Measurements from ENCODE around the gene MMEL1. TPM values are rescaled to one million over a fixed set of nuclear protein-coding genes. Genes with fewer than 3 reads are reported as not detected.

The MMEL1 gene
- polyA plus RNA-seq, 1 of the 3 experiments (the other 2 are of a cell fraction) = 0.16 TPM

DNA sequence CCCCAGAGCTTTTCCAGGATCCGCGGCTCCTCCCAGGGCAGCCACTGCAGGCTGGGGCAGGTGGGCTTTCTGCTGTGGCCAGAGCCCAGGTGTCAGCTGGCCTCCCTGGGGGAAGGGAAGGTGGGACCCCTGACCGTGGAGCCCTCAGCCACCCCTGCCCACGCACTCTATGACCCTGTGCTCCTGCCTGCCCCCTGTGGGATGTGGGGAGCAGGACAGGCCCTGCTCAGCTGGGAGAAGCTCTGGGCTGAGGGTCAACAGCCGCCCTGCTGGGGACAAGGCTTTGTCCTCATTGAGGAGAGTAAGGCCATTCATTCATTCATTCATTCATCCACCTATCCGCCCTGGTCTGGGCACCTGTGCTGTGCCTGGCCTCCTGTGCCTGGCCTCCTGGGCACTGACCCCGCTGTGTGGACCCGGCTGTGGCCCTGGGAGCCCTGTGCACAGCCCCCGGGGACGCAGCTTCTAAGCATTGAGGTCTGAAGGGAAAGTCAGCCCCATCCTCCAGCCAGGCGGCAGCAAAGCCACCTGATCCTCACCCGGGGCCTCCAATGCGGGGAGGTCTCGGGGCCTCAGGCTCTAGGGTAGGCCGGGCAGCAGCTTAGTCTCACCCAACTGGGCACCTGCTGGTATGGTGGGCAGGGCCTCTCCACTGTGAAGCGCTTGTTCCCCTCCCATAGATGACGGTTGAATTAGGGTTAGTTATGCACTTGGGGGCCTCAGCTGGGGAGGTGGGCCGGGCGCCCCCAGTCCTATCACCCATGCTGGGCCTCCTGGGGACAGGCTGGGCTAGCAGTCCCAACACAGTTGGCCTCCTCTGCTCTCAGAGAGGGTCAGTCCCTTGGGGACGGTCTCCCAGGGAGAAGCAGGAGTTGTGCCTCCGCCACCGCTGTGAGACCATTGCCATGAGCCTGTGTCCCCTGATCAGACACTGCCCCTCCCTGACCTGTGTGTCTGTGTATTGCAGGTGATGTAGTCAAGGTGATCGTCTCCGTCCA lies 70.6 kb downstream of the MMEL1 start:
- POLR2A ChIA-PET = interaction anchor here (0.8 to 1.2 kb wide), 2 partner anchors 18 to 23 kb away, joined by 3 read pairs; no protein-coding TSS in a partner anchor
- H3F3A ChIP-seq (replicated peaks; ENCODE audit: insufficient read depth) = no peaks in the 10 kb centered on the region
- CTCF ChIA-PET = interaction anchor here (0.6 to 1.6 kb wide), 10 partner anchors 12 to 891 kb away, joined by 3 to 5 read pairs (median 4); no protein-coding TSS in a partner anchor
- H3K27me3 ChIP-seq (ENCODE audit: insufficient read depth) = no peaks in the 10 kb centered on the region
- H3K79me2 ChIP-seq (ENCODE audit: insufficient read depth) = no peaks in the 10 kb centered on the region
- no peak overlapping the region for H2AFZ ChIP-seq (ENCODE audit: low read depth)
- no peaks in the 10 kb centered on the region for H3K9me3 ChIP-seq
- H3K9me2 ChIP-seq = no peaks in the 10 kb centered on the region
- no peaks in the 10 kb centered on the region for H3K4me1 ChIP-seq (ENCODE audit: control insufficient read depth in 1 of 2, insufficient read depth in 2 of 2, low read depth in 1 of 2, low read length in 1 of 2)
- TF ChIP-seq, protein P1, sequence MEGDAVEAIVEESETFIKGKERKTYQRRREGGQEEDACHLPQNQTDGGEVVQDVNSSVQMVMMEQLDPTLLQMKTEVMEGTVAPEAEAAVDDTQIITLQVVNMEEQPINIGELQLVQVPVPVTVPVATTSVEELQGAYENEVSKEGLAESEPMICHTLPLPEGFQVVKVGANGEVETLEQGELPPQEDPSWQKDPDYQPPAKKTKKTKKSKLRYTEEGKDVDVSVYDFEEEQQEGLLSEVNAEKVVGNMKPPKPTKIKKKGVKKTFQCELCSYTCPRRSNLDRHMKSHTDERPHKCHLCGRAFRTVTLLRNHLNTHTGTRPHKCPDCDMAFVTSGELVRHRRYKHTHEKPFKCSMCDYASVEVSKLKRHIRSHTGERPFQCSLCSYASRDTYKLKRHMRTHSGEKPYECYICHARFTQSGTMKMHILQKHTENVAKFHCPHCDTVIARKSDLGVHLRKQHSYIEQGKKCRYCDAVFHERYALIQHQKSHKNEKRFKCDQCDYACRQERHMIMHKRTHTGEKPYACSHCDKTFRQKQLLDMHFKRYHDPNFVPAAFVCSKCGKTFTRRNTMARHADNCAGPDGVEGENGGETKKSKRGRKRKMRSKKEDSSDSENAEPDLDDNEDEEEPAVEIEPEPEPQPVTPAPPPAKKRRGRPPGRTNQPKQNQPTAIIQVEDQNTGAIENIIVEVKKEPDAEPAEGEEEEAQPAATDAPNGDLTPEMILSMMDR (IDR thresholded peaks at IDR 0.05) = peak; percentile 34; the same call in 1 of the 2 replicates
- no peak for TF ChIP-seq GATA2 (CRISPR knock-in tag; IDR thresholded peaks at IDR 0.05)
- H3K36me3 ChIP-seq (replicated peaks in 1 of 2; ENCODE audit: control insufficient read depth in 1 of 2, insufficient read depth in 2 of 2, low read length in 1 of 2) = no peaks in the 10 kb centered on the region
- DNase-seq = no peak
- no peak overlapping the region for H3K27ac ChIP-seq (ENCODE audit: low read depth in 2 of 2, low read length in 1 of 2)
- H4K20me1 ChIP-seq (ENCODE audit: insufficient read depth) = no peaks in the 10 kb centered on the region
- no peak overlapping the region for H3K4me3 ChIP-seq (ENCODE audit: low read depth in 2 of 2, low read length in 1 of 2)
- WGBS (ENCODE audit: low lambda C conversion rate) = 64% methylated on average over 3 of the region's 24 CpGs
- H3K9ac ChIP-seq = no peak overlapping the region
- no peak overlapping the region for H3K4me2 ChIP-seq

DNA sequence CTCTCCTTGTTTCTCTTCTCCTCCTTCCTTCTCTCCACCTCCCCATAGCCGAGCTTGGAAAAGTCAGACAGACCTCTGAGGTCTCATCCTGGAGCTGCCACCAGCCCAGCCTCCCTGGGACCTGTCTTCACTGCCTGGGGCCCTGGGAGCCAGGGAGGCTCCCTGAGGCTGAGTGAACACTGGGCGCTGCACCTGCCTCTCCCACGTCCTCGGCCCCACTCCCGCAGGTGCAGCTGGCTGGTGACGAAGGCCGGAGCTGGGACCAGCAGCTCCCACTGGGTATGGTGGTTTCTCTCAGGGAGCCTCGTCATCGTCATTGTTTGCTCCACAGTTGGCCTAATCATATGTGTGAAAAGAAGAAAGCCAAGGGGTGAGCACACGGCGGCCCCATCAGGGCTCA lies 71.4 kb downstream of the MMEL1 start:
- TF ChIP-seq, protein P2, sequence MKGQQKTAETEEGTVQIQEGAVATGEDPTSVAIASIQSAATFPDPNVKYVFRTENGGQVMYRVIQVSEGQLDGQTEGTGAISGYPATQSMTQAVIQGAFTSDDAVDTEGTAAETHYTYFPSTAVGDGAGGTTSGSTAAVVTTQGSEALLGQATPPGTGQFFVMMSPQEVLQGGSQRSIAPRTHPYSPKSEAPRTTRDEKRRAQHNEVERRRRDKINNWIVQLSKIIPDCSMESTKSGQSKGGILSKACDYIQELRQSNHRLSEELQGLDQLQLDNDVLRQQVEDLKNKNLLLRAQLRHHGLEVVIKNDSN (IDR thresholded peaks at IDR 0.05; ENCODE audit: borderline replicate concordance, low read depth) = no peak
- TF ChIP-seq ELF1 (IDR thresholded peaks at IDR 0.05) (no peak), CHD2 (IDR thresholded peaks at IDR 0.05; ENCODE audit: low read length, partially characterized antibody) (no peak), EZH2phosphoT487 (IDR thresholded peaks at IDR 0.05; ENCODE audit: borderline replicate concordance, low read depth) (no peak), NFIC (IDR thresholded peaks at IDR 0.05; ENCODE audit: borderline replicate concordance) (no peak)
- TF ChIP-seq, protein P1 (IDR thresholded peaks at IDR 0.05) = no peak
- WGBS (ENCODE audit: low lambda C conversion rate) = 43% methylated on average over 7 of the region's 11 CpGs
- H3K9me3 ChIP-seq = no peaks in the 10 kb centered on the region
- no peak overlapping the region for H3K4me2 ChIP-seq
- no peaks in the 10 kb centered on the region for H3K79me2 ChIP-seq (ENCODE audit: insufficient read depth)
- no peaks in the 10 kb centered on the region for H3K4me1 ChIP-seq (ENCODE audit: control insufficient read depth in 1 of 2, insufficient read depth in 2 of 2, low read depth in 1 of 2, low read length in 1 of 2)
- H3F3A ChIP-seq (replicated peaks; ENCODE audit: insufficient read depth) = no peaks in the 10 kb centered on the region
- H3K36me3 ChIP-seq (replicated peaks in 1 of 2; ENCODE audit: control insufficient read depth in 1 of 2, insufficient read depth in 2 of 2, low read length in 1 of 2) = no peaks in the 10 kb centered on the region
- H2AFZ ChIP-seq (ENCODE audit: low read depth) = no peak overlapping the region
- H3K4me3 ChIP-seq (ENCODE audit: low read depth in 2 of 2, low read length in 1 of 2) = no peak overlapping the region
- no peaks in the 10 kb centered on the region for H3K27me3 ChIP-seq (ENCODE audit: insufficient read depth)
- no peak overlapping the region for H3K9ac ChIP-seq
- ChIA-PET POLR2A (interaction anchor here (0.8 kb wide), 1 partner anchor 24 kb away, joined by 3 read pairs; no protein-coding TSS in a partner anchor), CTCF (interaction anchor here (0.7 to 1.6 kb wide), 7 partner anchors 13 to 891 kb away, joined by 3 to 5 read pairs (median 4); no protein-coding TSS in a partner anchor)
- DNase-seq = no peak
- H3K9me2 ChIP-seq = no peaks in the 10 kb centered on the region
- H3K27ac ChIP-seq (ENCODE audit: low read depth in 2 of 2, low read length in 1 of 2) = no peak overlapping the region
- H4K20me1 ChIP-seq (ENCODE audit: insufficient read depth) = no peaks in the 10 kb centered on the region
